HepG2 (cell line): Measurements from ENCODE around the gene OR56A3. TPM values are rescaled to one million over a fixed set of nuclear protein-coding genes. Genes with fewer than 3 reads are reported as not detected.

Experiments used
- ATAC-seq: fragments of 200-7000 bp; cut with Tn5 transposase; 3 replicates; pipeline ENCODE4 v1.9.1; 2020; ENCODE audit warnings: mild to moderate bottlenecking, moderate library complexity
- BruUV-seq: library from RNA; stranded (reverse); fragments of 400-500 nt; replicated peaks from 2 replicates; lab custom pipeline; 2021; lab: Mats Ljungman, UMichigan
- CTCF ChIA-PET: fragments of 300-600 bp; formaldehyde crosslinking; extraction: SDS; loops from one replicate; lab custom pipeline; 2021; ENCODE audit warnings: low total read pairs, inconsistent platforms, low intra/inter-chr PET ratio; lab: Yijun Ruan, JAX
- POLR2A ChIA-PET: fragments of 350-600 bp; sonication (Branson Sonifier 250); formaldehyde crosslinking; loops from one replicate; lab custom pipeline; 2020; ENCODE audit warnings: antibody characterized with exemption, inconsistent platforms; lab: Yijun Ruan, JAX
- DNase-seq: peaks from one replicate; pipeline ENCODE4 v3.0.0-alpha.2; 2015; ENCODE audit warnings: low spot score
- FAIRE-seq: peaks from 3 replicates; lab custom pipeline; 2011; peaks lifted over from hg19 to GRCh38; lab: Jason Lieb, UNC
- H2AFZ ChIP-seq: one replicate; pipeline ENCODE4 v1.6.1; 2011; ENCODE audit warnings: low read length, inconsistent platforms
- H3K27ac ChIP-seq: fragments of 300-600 bp; 3 replicates; pipeline ENCODE4 v1.8.0; 2011; ENCODE audit warnings: mixed run types, mild to moderate bottlenecking, mixed read lengths, low read length, inconsistent platforms; ENCODE audit not compliant: insufficient read depth; ENCODE audit errors: extremely low read length
- H3K27me3 ChIP-seq, 2 experiments: fragments of 200-600 bp in 1 of 2; 2 replicates in 1 of 2; 3 replicates in 1 of 2; pipeline versions ENCODE4 v1.6.0 to v1.8.0; 2011; ENCODE audit warnings: low read length in 2 of 2, mild to moderate bottlenecking in 2 of 2, moderate library complexity in 2 of 2, inconsistent platforms in 1 of 2; ENCODE audit not compliant: insufficient read depth in 2 of 2, control insufficient read depth in 1 of 2
- H3K36me3 ChIP-seq, 2 experiments: fragments of 200-600 bp in 1 of 2; replicated peaks in 1 of 2; 2 replicates in 1 of 2; 3 replicates in 1 of 2; pipeline versions ENCODE4 v1.5.1 to v1.8.0; 2011; ENCODE audit warnings: low read length in 2 of 2, inconsistent platforms in 1 of 2; ENCODE audit not compliant: insufficient read depth in 2 of 2, control insufficient read depth in 1 of 2
- H3K4me1 ChIP-seq: 2 replicates; pipeline ENCODE4 v1.5.1; 2012; ENCODE audit warnings: low read length, inconsistent platforms; ENCODE audit not compliant: insufficient read depth
- H3K4me2 ChIP-seq: 2 replicates; pipeline ENCODE4 v1.6.0; 2011; ENCODE audit warnings: low read depth, low read length, inconsistent platforms
- H3K4me3 ChIP-seq, 3 experiments: fragments of 200-600 bp in 1 of 3; sonication (generic), shearing (Covaris generic) in 1 of 3; replicated peaks in 1 of 3; 2 replicates each; pipeline ENCODE4 v1.5.1; 2011 to 2016; ENCODE audit warnings: low read length in 3 of 3, inconsistent platforms in 2 of 3, low read depth in 2 of 3, mild to moderate bottlenecking in 2 of 3, control low read depth in 1 of 3, mixed read lengths in 1 of 3; ENCODE audit not compliant: insufficient read depth in 1 of 3
- H3K79me2 ChIP-seq: one replicate; pipeline ENCODE4 v1.6.1; 2011; ENCODE audit warnings: low read length, inconsistent platforms; ENCODE audit not compliant: insufficient read depth
- H3K9ac ChIP-seq: 2 replicates; pipeline ENCODE4 v1.6.0; 2011; ENCODE audit warnings: mild to moderate bottlenecking, low read depth, low read length, inconsistent platforms; ENCODE audit not compliant: insufficient read depth
- H3K9me3 ChIP-seq: 2 replicates; pipeline ENCODE4 v1.5.1; 2012; ENCODE audit warnings: mild to moderate bottlenecking, low read length
- H4K20me1 ChIP-seq: 2 replicates; pipeline ENCODE4 v1.6.0; 2011; ENCODE audit warnings: inconsistent platforms, mild to moderate bottlenecking, low read length, moderate library complexity; ENCODE audit not compliant: insufficient read depth
- ESRRA ChIP-seq: sonication (generic); formaldehyde crosslinking; IDR thresholded peaks from 2 replicates; pipeline ENCODE4 v1.5.1; 2020; ENCODE audit warnings: mild to moderate bottlenecking, low read depth, missing genetic modification reagents
- HOMEZ ChIP-seq: IDR thresholded peaks from 2 replicates; pipeline ENCODE4 v1.6.1; 2016; ENCODE audit warnings: low read depth
- KIAA2018 ChIP-seq: sonication (generic); formaldehyde crosslinking; IDR thresholded peaks from 2 replicates; pipeline ENCODE4 v1.5.0; 2020; ENCODE audit warnings: mild to moderate bottlenecking, missing genetic modification reagents, borderline replicate concordance
- MYC ChIP-seq: sonication (generic); formaldehyde crosslinking; IDR thresholded peaks from 2 replicates; pipeline ENCODE4 v1.9.0; 2021; ENCODE audit warnings: missing genetic modification reagents, borderline replicate concordance
- RNF2 ChIP-seq: fragments of 450-650 bp; conservative IDR thresholded peaks from 2 replicates; pipeline ENCODE4 v1.6.1; 2016; ENCODE audit warnings: low read depth
- ZNF713 ChIP-seq: sonication (generic); formaldehyde crosslinking; IDR thresholded peaks from 2 replicates; pipeline ENCODE4 v1.4.0; 2020; ENCODE audit warnings: mild to moderate bottlenecking, missing genetic modification reagents
- WGBS: methylation state at CpG from one replicate; pipeline ENCODE4 v1.1.6; 2017; ENCODE audit warnings: low lambda C conversion rate; 5-methylcytosine and 5-hydroxymethylcytosine counted together
- in situ Hi-C: cut with HindIII; loops from 2 replicates; pipeline ENCODE4 v1.10.0; 2017; ENCODE audit warnings: low pct_unique_long_range_greater_than_20kb; ENCODE audit not compliant: extremely low pct_ligation_motif_present
- intact Hi-C: fragments of 100-400 bp; cut with micrococcal nuclease; formaldehyde crosslinking; loops from one replicate; pipeline ENCODE4 v1.10.0; 2022; ENCODE audit not compliant: unreplicated experiment
- polyA plus RNA-seq, 8 experiments: library from polyadenylated mRNA; depleted of rRNA in 3 of 8; stranded (reverse) in 7 of 8; unstranded in 1 of 8; fragments of >200 nt; fragmentation: Illumina TruSeq in 4 of 8; extraction: Trizol in 4 of 8; gene quantifications; 2 replicates each; pipeline versions ENCODE4 v1.2.1 to v1.2.3, GENCODE V29; 2011 to 2016; ENCODE audit warnings: low read depth in 4 of 8, missing spikeins in 1 of 8, mixed read lengths in 1 of 8; ENCODE audit not compliant: insufficient read depth in 1 of 8
- total RNA-seq, 5 experiments: library from RNA; depleted of rRNA; stranded (reverse); fragments of >200 nt; fragmentation: Illumina TruSeq; extraction: Trizol; gene quantifications; 2 replicates each; pipeline ENCODE4 v1.2.3, GENCODE V29; 2016; ENCODE audit warnings: low read depth in 1 of 5

Gene OR56A3
- total and polyA plus RNA-seq, 2 of the 13 experiments (the other 11 are each of a cell fraction or from before 2014, with no cell fraction given) = not detected

- TF ChIP-seq KIAA2018 (CRISPR knock-in tag) (no peak), ESRRA (CRISPR knock-in tag) (no peak), ZNF713 (CRISPR knock-in tag) (no peak)
These were observed 31.5 kb downstream of the OR56A3 start (continued) for GRCh38 chr11:5973530-5973929.

DNA sequence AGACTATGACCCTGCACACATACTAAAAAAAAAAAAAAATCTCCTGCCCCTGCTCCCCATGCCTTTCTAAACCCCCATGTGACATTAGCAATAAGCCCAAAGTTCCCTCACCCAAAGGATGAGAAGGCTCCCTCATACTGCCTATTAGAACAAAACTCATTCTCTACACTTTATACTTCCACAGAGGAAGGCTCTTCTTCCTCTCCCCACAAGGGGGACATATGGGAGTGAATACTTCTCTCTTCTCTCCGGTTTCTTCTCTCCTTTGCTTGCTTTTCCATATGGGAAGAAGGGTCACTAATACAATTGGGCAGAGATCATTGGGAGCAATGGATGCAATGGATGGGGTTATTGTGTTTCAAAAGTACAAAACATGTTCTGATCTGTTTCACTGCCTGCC is 41.4 kb downstream of the OR56A3 start:
- no peaks in the 10 kb centered on the region for H4K20me1 ChIP-seq
- no peak overlapping the region for H2AFZ ChIP-seq
- no peak for FAIRE-seq
- intact Hi-C loops = no loop called here
- no peaks in the 10 kb centered on the region for H3K79me2 ChIP-seq
- BruUV-seq = no TSS peak
- no peaks in the 10 kb centered on the region; the same call in 1 of the 2 replicates for H3K9me3 ChIP-seq
- DNase-seq = no peak
- WGBS = 0% methylated on average over 1 of the region's 1 CpG
- no peak overlapping the region for H3K27ac ChIP-seq
- in situ Hi-C loops = no loop called here
- no peak overlapping the region for H3K9ac ChIP-seq
- H3K4me3 ChIP-seq = no peak overlapping the region
- no peaks in the 10 kb centered on the region for H3K36me3 ChIP-seq
- peaks cover 0 to 2% of the 10 kb centered on the region in 2 experiments; a peak in 1 of 5 replicates for H3K27me3 ChIP-seq
- ATAC-seq = no peak
- ChIA-PET CTCF (no interaction called here), POLR2A (no interaction called here)
- no peak overlapping the region for H3K4me2 ChIP-seq
- no peaks in the 10 kb centered on the region for H3K4me1 ChIP-seq
- TF ChIP-seq RNF2 = no peak
- no peak for TF ChIP-seq MYC
- TF ChIP-seq HOMEZ = no peak
